ENCODE measurements around the gene PNPLA7.

DNA sequence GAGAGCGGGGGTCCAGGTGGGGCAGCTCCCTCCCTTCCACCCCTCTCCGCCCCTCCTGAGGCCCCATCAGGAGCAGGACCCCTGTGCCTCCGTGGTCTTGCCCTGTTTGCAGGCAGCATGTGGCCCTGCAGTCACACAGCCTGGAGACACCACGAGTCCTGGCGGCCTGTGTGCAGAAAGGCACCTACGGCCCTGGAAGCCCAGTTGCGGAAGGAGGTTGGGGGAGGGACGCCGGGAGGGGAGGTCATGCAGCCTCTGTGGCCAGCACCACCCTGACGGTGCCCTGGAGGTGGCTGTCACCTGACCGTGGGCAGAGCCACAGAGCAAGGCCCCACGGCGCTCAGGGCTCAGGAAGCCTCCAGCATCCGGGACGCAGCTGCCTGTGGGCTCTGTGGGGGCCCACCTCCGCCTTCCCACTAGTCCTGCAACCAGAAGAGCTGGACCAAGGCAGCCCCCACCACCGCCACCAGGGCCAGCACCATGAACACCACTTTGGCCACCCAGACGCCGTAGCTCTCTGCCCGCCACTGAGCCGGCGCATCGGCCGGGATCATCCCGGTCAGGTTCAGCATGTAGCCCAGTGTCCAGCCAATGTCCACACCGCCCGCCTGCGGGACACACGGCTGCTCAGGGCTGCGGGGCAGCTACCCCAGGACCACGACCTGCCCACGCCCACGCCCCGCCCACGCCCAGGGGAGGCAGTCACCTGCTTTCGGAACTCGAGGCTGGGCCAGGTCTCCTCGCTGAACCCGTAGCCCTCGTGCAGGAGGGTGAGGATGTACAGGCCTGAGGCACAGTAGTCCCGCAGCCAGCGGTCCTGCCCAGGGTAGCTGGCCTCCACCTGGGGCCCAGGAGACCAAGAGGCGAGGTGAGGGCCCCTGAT, 115.5 kb downstream of the PNPLA7 start:
- no peak for TF ChIP-seq POLR2A (IDR thresholded peaks at IDR 0.05; ENCODE audit: low read depth, low read length)
- no peak for TF ChIP-seq POLR2AphosphoS5 (IDR thresholded peaks at IDR 0.05; ENCODE audit: low read depth, low read length)
- no peak for TF ChIP-seq TAF1 (IDR thresholded peaks at IDR 0.05; ENCODE audit: borderline replicate concordance, low read depth, low read length)

Data from GM12892 (cell line).